Astrocyte (in vitro differentiated cells and primary cell): Measurements from ENCODE around the gene SLC37A1.

Experiments
- EZH2 ChIP-seq: IDR thresholded peaks from 2 replicates; pipeline ENCODE4 v1.6.1; 2012; ENCODE audit warnings: mild to moderate bottlenecking, low read length, inconsistent platforms; ENCODE audit not compliant: insufficient read depth
- TF ChIP-seq, protein P1 (sequence below): IDR thresholded peaks from 2 replicates; pipeline ENCODE4 v1.5.1; 2011; ENCODE audit warnings: low read depth, mild to moderate bottlenecking, inconsistent platforms, low read length, moderate library complexity; ENCODE audit not compliant: insufficient read depth

DNA sequence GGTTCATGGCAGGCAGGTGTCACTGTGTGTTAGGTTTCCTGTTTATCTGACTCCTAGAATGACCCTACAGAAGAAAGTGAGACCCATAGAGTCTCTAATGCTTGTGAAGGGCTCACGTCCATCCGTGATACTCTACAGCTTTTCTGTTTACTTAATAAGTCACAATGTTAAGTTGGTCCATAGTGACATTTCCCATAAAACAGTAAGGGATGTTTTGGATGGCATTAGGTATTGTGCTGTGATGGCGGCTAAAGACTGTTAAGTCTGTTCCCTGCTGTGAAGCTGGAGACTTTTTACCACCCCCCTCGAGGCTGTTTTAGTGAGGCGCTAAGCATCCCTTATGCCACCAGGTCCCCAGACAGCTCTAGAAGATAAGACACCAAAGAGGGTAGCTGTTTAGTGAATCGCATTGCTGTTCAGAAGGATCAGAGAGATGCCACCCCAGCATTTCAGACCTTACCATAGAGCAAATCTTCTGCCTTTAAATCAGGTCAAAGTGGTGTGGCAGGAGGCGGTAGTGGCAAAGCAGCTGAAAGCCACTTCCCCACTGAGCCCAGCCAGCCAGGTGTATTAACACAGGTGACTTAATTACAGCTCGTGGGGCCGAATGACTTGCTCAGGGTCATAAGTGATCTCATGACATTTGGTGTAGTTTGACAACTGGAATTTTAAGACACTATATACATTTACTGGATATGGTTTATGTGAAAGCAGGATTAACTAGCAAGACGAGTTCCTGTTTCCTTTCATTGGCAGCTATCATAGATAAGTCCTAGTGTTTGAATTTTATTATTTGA, 25.0 kb downstream of the SLC37A1 start:
- TF ChIP-seq EZH2, result no peak
- TF ChIP-seq, protein P1, sequence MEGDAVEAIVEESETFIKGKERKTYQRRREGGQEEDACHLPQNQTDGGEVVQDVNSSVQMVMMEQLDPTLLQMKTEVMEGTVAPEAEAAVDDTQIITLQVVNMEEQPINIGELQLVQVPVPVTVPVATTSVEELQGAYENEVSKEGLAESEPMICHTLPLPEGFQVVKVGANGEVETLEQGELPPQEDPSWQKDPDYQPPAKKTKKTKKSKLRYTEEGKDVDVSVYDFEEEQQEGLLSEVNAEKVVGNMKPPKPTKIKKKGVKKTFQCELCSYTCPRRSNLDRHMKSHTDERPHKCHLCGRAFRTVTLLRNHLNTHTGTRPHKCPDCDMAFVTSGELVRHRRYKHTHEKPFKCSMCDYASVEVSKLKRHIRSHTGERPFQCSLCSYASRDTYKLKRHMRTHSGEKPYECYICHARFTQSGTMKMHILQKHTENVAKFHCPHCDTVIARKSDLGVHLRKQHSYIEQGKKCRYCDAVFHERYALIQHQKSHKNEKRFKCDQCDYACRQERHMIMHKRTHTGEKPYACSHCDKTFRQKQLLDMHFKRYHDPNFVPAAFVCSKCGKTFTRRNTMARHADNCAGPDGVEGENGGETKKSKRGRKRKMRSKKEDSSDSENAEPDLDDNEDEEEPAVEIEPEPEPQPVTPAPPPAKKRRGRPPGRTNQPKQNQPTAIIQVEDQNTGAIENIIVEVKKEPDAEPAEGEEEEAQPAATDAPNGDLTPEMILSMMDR, result no peak
